ENCODE results near the gene KRT4.

GRCh38 chr12:52817003-52817698 is 3.2 kb upstream of the KRT4 start:
- TF ChIP-seq POLR2AphosphoS5 (IDR thresholded peaks at IDR 0.05; ENCODE audit: low read depth, low read length), result no peak
- no peak for TF ChIP-seq POLR2A (IDR thresholded peaks at IDR 0.05; ENCODE audit: low read depth, low read length)
- no peak for TF ChIP-seq TAF1 (IDR thresholded peaks at IDR 0.05; ENCODE audit: borderline replicate concordance, low read depth, low read length)

Measured in GM12892 (cell line).